ENCODE results near the gene ITGA2B.

GRCh38 chr17:44351961-44352827 is 37.3 kb downstream of the ITGA2B start:
- no peak for TF ChIP-seq CTCF (IDR thresholded peaks at IDR 0.05)
- no peak for TF ChIP-seq POLR2A (IDR thresholded peaks at IDR 0.05)
